Suppressor macrophage treated with lipopolysaccharide for 1 hour (primary cell): ENCODE results near the gene ELP1.
A peak's percentile ranks its signal among the peaks of the same experiment; 100 is the strongest.

Experiments
- DNase-seq, 3 donors: peaks; one replicate each; pipeline ENCODE4 v3.0.0-alpha.2; 2020 to 2022

The ELP1 gene

GRCh38 chr9:108883085-108883484, 50.8 kb downstream of the ELP1 start:
- no peak for DNase-seq

GRCh38 chr9:108882052-108882888, 51.7 kb downstream of the ELP1 start:
- DNase-seq, result no peak

DNA sequence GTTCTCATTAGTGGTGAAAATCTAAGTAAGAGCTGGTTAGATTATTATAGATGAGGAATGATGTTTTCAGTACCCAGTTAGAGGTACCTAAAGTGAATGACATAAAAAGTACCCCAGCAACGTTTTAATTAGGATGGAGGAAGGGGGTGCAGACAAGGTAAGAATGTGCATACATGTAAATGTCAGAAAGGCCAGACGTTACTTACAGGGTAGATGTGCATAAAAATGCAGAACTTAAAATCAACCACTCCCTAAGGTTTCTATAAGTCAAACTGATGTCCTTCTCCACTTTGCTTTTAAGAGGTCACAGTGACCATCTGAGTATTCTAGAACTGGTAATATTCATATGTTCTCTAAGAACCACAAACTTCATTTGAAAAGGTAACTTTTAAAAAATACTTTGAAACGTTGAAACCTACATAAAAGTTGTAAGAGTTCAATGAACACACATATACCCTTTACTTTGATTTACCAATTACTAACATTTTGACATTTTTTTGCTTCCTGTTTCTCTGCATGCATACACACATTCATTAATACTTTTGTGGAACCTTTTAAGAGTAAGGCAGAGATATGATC, 53.1 kb downstream of the ELP1 start:
- DNase-seq, result no peak

GRCh38 chr9:108877524-108877923, 56.4 kb downstream of the ELP1 start:
- no peak for DNase-seq

DNA sequence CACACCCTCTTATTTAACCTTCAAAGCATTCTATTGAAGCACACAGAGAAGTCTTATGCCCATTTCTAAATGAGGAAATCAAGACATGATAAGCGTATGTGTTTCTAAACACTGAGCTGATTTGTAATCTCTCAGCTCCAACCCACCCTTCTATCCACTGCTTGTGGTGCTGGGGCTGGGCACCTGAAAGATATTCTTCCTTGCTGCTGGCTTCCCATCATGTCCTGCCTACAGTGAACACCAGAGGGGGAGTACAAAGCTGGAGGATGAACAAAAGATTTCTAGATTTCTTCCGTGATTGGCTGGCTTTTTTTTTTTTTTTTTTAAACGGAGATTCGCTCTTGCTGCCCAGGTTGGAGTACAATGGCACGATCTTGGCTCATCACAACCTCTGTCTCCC, 57.5 kb downstream of the ELP1 start:
- no peak for DNase-seq

GRCh38 chr9:108874058-108874788, 59.7 kb downstream of the ELP1 start:
- no peak for DNase-seq

DNA sequence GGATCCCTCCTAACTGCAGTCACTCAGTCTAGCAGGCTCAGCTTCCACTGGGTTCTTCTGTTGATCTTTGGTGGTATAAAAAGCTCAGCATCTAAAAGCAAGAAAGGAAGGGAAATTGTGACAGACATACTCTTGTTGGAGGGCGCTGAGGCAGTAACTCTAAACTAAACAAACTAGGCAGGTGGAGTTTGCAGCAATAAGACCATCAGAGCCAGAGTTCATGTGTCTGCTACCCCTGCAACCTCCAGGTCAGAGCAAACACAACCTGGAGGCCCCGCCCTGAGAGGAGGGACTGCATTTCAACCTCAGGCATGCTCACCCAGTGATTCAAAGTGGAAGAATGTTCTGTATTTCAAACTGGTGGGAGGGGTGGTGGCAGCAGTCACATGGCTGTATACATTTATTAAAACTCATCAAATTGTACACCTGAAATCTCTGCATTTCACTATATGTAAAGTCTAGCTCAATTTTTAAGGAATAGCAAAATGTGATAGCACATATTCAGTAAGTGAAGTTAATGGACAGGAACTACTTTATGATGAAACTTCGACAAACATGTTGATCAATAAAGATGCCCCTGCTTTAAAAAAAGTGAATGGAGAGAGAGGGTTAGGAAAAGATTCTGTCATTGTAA, 64.7 kb downstream of the ELP1 start:
- no peak for DNase-seq

- DNase-seq, result no peak
Measured at GRCh38 chr9:108867829-108868228, 66.1 kb downstream of the ELP1 start.

- no peak for DNase-seq
Measured at GRCh38 chr9:108867116-108867515, 66.8 kb downstream of the ELP1 start.

DNA sequence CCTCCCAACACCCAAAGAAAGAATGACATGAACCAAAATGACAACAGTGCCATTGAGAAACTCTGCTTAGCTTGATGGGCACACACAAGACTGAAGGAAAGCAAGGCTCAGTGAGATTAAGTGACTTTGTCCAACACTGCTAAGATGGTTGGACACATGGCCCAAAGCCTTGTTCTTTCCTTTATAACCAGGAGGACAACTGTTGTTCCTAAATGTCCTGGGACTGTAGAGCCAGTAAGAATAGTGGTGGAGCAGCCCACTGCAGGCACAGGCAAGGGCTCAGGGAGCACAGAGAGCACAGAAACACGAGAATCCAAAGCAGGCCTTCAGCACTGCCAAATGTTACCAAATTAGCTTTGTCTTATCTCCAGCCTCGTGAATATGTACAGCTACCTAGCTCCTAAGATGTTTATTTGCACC, 67.9 kb downstream of the ELP1 start:
- no peak for DNase-seq

DNA sequence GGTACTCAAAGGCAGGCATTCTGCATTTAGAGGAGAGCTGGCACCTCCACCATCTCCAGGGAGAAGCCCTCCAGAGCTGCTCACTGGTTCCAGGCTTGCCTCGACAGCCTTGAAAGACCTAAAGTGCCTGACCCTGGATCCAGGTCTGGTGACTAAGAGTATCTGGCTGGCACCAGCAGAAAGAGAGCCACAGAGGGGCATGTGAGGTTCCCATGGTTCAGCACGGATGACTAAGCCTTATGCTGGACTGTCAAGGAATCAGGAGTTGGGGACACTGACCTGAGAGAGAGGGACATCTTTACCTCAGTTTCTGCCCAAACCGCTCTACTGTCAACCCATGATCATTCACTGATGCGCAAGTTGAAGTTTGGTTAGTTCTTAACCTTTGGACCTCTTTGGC, 68.9 kb downstream of the ELP1 start:
- DNase-seq, result no peak

DNA sequence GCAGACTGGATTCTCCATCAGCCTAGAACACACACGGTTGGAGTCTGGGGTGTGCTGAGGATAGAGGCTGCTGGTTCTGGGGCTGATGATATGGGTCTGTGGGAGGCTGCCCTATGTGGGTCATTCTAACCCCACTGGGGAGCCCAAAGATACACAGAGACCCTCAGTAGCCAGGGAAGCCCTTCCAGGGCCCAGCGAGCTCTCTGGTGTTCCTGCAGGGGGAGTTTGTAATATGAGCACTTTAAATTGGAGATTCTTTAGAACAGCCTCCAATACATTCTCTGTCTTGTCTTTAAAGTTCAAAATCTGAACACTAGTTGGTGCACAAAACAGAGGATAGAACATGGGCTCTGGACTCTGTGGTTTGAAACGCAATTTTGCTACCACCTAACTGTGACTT, 69.5 kb downstream of the ELP1 start:
- DNase-seq, result no peak

GRCh38 chr9:108863891-108864290, 70.0 kb downstream of the ELP1 start:
- DNase-seq, result peak; percentile 12 to 35 (median 32)

DNA sequence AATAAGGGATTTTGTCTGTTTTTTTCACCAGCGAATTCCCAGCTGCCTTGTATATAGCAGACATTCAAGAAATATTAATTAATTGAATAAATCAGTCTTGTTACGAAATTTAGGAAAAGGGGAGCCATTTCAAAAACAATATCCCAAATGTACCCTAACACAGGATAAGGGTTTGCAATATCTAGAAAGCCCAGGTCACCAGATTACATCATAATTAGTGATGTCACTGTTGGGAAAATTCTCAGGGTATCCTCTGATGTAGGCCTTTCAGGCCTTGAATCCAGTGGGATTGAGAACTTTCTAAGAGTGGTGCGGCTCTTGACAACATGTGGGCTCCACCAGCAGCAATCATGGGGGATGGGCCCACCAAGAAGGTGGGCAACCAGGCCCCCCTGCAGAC, 71.9 kb downstream of the ELP1 start, which contains the start of gene ACTL7A:
Gene ACTL7A, plus strand, starts transcription at position 270 of the 400 bp plus-strand sequence. Its CDS starts 57 bp downstream, at position 327.
- DNase-seq, result no peak

DNA sequence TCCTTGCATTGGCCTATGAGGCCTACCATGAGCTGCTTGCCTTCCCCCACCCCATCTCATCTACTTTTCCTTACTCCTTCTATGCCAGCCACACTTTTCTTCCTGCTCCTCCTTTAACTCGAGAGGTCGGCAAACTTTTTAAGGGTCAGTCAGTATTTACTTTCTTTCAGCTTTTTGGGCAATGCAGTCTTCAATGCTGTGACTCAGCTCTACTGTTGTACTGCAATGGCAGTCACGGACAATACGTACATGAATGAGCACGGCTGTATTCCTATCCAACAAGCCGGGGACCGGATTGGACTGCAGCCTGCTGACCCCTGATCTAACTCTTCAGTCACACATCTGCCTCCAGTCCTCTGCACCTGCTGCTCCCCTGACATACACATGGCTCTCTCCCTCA, 72.5 kb downstream of the ELP1 start:
- DNase-seq, result no peak

DNA sequence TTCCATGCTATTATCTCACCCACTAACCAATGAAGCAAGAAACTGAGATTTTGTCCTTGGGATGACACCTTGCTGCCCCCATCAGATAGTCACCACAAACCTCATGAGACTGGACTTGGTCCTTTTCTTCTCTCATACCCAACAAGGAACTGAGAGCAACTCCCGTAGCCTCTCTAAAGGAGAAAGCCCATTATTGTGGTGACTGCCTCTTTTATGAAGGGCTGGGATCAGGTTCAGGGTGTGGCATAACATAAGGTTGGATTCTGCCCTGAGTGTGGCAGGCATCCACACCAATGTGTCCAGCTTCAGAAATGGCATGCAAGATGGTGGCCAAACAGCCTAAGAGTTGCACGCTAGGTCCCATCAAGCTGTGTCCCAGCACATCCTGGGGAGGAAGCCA, 73.2 kb downstream of the ELP1 start:
- DNase-seq, result no peak

- no peak for DNase-seq
Measured at GRCh38 chr9:108860354-108860753, 73.6 kb downstream of the ELP1 start.

GRCh38 chr9:108859459-108860114, 74.3 kb downstream of the ELP1 start:
- no peak for DNase-seq

- peak; percentile 49 to 59 (median 56) for DNase-seq
Measured at GRCh38 chr9:108857572-108857971, 76.4 kb downstream of the ELP1 start.

DNA sequence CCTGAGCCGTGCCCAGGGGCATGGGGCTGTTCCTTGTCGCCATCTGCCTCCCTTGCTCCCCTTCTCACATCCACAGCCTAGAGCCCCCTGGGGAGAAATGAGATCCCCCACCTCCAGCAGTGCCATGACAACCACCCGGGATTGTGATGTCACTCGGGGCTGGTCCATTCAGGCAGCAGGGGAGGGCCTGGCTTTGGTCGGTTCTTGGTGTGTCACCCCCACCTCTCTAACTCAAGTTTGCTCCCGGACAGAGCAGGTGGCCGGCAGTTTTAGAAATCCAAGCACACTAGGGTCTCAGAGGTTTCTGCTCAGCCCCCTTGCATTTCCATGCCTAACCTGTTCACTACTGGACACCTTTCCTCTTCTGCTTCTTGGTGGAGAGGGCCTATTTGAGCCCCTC, 78.0 kb downstream of the ELP1 start, which contains the start of gene ACTL7B:
Gene ACTL7B, minus strand, starts transcription at position 99 of the 400 bp plus-strand sequence. Its CDS starts 56 bp downstream, at position 43.
- DNase-seq, result no peak

DNA sequence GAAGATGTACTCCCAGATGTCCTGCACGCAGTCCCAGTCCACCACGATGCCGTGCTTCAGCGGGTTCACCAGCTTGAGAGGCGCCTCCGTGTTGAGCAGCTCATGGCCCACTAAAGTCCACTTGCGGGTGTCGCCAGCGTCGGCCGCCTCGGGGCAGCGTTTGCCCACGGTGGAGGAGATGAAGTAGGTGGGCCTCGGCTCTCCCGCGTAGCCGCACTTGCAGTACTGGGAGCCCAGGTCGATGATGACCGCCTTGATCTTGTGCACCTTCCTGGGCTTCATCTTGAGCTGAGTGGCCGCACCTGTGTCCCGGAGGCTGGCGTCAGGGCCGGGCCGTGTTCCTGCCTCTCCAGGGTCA, 78.4 kb downstream of the ELP1 start:
- DNase-seq, result no peak

GRCh38 chr9:108854641-108855528, 79.0 kb downstream of the ELP1 start:
- DNase-seq, result no peak
